WTC11 (cell line): Measurements from ENCODE around the gene RPL18.

Experiments
- ELF4 ChIP-seq: sonication (generic); formaldehyde crosslinking; IDR thresholded peaks from 2 replicates; pipeline ENCODE4 v1.8.1; 2022; ENCODE audit warnings: low read depth, mild to moderate bottlenecking, moderate library complexity, missing genetic modification reagents
- GRHL2 ChIP-seq: fragments of 250-450 bp; sonication (Bioruptor Pico); IDR thresholded peaks from 2 replicates; pipeline ENCODE4 v1.8.0; 2022; ENCODE audit warnings: mild to moderate bottlenecking, moderate library complexity; ENCODE audit not compliant: insufficient replicate concordance, severe bottlenecking
- TCF7 ChIP-seq: sonication (generic); formaldehyde crosslinking; IDR thresholded peaks from 2 replicates; pipeline ENCODE4 v1.8.0; 2022; ENCODE audit warnings: mild to moderate bottlenecking, low read depth, missing genetic modification reagents, moderate library complexity
- TF ChIP-seq, protein P1 (sequence below): fragments of 200-600 bp; IDR thresholded peaks from 2 replicates; pipeline ENCODE4 v1.8.0; 2022; ENCODE audit warnings: antibody characterized with exemption
- TF ChIP-seq, protein P2 (sequence below): sonication (generic); formaldehyde crosslinking; IDR thresholded peaks from 2 replicates; pipeline ENCODE4 v1.8.0; 2022; ENCODE audit warnings: mild to moderate bottlenecking, missing genetic modification reagents
- TF ChIP-seq, protein P3 (sequence below): sonication (generic); formaldehyde crosslinking; IDR thresholded peaks from 2 replicates; pipeline ENCODE4 v1.8.1; 2022; ENCODE audit warnings: low read depth, missing genetic modification reagents, borderline replicate concordance

DNA sequence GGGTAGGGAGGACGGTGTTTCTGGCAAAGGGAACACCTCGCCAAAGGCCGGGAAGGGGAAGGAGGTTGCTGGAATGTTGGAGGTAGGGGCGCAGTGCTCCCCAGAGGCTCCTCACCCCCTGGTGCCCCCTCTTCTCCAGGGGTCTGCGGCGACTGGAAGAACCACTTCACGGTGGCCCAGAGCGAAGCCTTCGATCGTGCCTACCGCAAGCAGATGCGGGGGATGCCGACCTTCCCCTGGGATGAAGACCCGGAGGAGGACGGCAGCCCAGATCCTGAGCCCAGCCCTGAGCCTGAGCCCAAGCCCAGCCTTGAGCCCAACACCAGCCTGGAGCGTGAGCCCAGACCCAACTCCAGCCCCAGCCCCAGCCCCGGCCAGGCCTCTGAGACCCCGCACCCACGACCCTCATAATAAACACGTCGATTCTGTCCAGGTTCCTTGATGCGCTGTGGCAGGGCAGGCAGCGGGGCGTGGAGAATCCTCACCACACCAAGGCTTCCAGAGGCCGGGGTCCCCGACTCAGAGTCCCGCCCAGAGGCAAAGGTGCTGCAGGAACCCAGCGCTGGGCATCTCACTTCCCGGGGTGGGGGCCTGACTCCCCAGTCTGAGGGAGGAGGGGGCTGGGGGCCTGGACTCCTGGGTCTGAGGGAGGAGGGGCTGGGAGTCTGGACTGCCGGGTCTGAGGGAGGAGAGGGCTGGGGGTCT lies 19.8 kb downstream of the RPL18 start:
- TF ChIP-seq, protein P1, sequence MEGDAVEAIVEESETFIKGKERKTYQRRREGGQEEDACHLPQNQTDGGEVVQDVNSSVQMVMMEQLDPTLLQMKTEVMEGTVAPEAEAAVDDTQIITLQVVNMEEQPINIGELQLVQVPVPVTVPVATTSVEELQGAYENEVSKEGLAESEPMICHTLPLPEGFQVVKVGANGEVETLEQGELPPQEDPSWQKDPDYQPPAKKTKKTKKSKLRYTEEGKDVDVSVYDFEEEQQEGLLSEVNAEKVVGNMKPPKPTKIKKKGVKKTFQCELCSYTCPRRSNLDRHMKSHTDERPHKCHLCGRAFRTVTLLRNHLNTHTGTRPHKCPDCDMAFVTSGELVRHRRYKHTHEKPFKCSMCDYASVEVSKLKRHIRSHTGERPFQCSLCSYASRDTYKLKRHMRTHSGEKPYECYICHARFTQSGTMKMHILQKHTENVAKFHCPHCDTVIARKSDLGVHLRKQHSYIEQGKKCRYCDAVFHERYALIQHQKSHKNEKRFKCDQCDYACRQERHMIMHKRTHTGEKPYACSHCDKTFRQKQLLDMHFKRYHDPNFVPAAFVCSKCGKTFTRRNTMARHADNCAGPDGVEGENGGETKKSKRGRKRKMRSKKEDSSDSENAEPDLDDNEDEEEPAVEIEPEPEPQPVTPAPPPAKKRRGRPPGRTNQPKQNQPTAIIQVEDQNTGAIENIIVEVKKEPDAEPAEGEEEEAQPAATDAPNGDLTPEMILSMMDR, result no peak
- no peak for TF ChIP-seq GRHL2 (CRISPR knock-in tag)
- TF ChIP-seq, protein P2, sequence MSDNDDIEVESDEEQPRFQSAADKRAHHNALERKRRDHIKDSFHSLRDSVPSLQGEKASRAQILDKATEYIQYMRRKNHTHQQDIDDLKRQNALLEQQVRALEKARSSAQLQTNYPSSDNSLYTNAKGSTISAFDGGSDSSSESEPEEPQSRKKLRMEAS (CRISPR knock-in tag), result no peak
- TF ChIP-seq, protein P3, sequence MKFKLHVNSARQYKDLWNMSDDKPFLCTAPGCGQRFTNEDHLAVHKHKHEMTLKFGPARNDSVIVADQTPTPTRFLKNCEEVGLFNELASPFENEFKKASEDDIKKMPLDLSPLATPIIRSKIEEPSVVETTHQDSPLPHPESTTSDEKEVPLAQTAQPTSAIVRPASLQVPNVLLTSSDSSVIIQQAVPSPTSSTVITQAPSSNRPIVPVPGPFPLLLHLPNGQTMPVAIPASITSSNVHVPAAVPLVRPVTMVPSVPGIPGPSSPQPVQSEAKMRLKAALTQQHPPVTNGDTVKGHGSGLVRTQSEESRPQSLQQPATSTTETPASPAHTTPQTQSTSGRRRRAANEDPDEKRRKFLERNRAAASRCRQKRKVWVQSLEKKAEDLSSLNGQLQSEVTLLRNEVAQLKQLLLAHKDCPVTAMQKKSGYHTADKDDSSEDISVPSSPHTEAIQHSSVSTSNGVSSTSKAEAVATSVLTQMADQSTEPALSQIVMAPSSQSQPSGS (CRISPR knock-in tag), result no peak
- no peak for TF ChIP-seq ELF4 (CRISPR knock-in tag)
- no peak for TF ChIP-seq TCF7 (CRISPR knock-in tag)
